SHP77 treated with DMSO at 0.1 percent for 48 hours (cell line): ENCODE measurements around the gene MSGN1.

ENCODE experiments used
- DNase-seq: peaks from one replicate; lab custom pipeline; 2025; lab: John Stamatoyannopoulos, UW

Gene MSGN1

DNA sequence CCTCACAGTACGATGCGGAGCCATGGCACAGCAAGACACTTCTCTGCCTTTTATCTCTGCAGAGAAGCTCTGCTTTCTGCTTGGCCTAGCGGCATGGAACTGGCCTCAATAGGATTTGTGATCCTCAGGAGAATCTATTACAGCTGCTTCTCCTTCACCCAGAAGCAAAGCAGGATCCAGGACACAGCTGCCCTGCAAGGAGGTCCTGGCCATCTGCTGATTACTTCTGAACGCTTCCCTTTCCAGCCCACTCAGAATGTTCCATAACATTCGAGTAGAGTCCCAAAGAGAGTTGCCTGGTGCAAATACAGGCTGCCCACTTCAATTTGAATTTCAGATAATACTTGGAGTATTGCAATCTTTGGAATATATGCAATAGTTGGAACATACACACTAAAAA is 33.0 kb downstream of the MSGN1 start:
- no peak for DNase-seq

GRCh38 chr2:17850151-17850550 is 33.9 kb downstream of the MSGN1 start:
- no peak for DNase-seq

- DNase-seq: no peak
Observed at GRCh38 chr2:17851731-17852585, 35.7 kb downstream of the MSGN1 start.

- no peak for DNase-seq
Observed at GRCh38 chr2:17853799-17854198, 37.5 kb downstream of the MSGN1 start.

- DNase-seq: no peak
Observed at GRCh38 chr2:17857021-17857420, 40.8 kb downstream of the MSGN1 start.

- DNase-seq: no peak
Observed at GRCh38 chr2:17858064-17858463, 41.8 kb downstream of the MSGN1 start.

GRCh38 chr2:17863539-17863938 is 47.3 kb downstream of the MSGN1 start:
- DNase-seq: no peak

GRCh38 chr2:17864676-17865075 is 48.4 kb downstream of the MSGN1 start:
- DNase-seq: no peak

DNA sequence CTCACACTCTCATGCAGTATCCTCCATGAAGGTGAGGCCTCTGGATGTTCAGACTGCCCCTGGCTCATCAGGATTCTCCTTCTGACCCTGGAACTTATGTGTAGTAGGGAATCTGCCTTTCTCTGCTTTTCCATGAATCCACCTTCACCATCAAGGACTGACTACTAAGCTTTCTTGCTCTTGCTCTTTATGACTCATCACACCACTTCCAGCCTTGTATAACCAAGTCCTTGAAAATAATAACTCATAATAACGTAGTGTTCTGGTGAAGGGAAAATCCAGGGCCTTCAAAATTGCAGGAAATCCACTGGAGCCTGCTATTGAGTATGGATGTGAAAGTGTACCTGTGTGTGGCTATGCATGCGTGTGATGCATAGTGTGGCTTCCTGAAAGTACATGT is 50.9 kb downstream of the MSGN1 start:
- DNase-seq: no peak
